Sigmoid colon (tissue), 4 donors: ENCODE measurements around the gene IGFL2.

Experiments used
- CTCF ChIP-seq, 4 experiments: fragments of 450-650 bp in 3 of 4; fragments of 200-600 bp in 1 of 4; IDR thresholded peaks; one replicate each; pipeline ENCODE4 v1.5.1; 2016 to 2019; ENCODE audit warnings: antibody characterized with exemption in 4 of 4, mild to moderate bottlenecking in 3 of 4, moderate library complexity in 2 of 4
- EP300 ChIP-seq, 4 donors: sonication (generic); formaldehyde crosslinking; IDR thresholded peaks; one replicate each; pipeline ENCODE4 v1.6.1; 2017; ENCODE audit warnings: antibody characterized with exemption in 4 of 4
- POLR2AphosphoS5 ChIP-seq, 4 donors: sonication (generic); formaldehyde crosslinking; IDR thresholded peaks; one replicate each; pipeline ENCODE4 v1.6.1; 2017; ENCODE audit warnings: antibody characterized with exemption in 4 of 4

- TF ChIP-seq CTCF (IDR thresholded peaks at IDR 0.05) (no peak), EP300 (IDR thresholded peaks at IDR 0.05) (no peak), POLR2AphosphoS5 (IDR thresholded peaks at IDR 0.05) (no peak)
These were observed 7.2 kb downstream of the IGFL2 start for GRCh38 chr19:46155237-46155636.
